HG03432 (cell line): ENCODE data around the gene TGFA.

ENCODE experiments used
- ATAC-seq: cut with Tn5 transposase; IDR thresholded peaks from one replicate; pipeline ENCODE4 v1.9.1; 2021; ENCODE audit warnings: mild to moderate bottlenecking, moderate library complexity; ENCODE audit not compliant: unreplicated experiment

The TGFA gene

GRCh38 chr2:70499253-70499652 is 54.4 kb downstream of the TGFA start:
- no peak for ATAC-seq

GRCh38 chr2:70498528-70498927 is 55.1 kb downstream of the TGFA start:
- no peak for ATAC-seq

- no peak for ATAC-seq
Measured at GRCh38 chr2:70498054-70498453, 55.6 kb downstream of the TGFA start.

- ATAC-seq: no peak
Measured at GRCh38 chr2:70496819-70497218, 56.8 kb downstream of the TGFA start.

GRCh38 chr2:70494293-70494886 is 59.2 kb downstream of the TGFA start:
- no peak for ATAC-seq

- no peak for ATAC-seq
Measured at GRCh38 chr2:70490381-70490780, 63.2 kb downstream of the TGFA start.

GRCh38 chr2:70489165-70489564 is 64.5 kb downstream of the TGFA start:
- no peak for ATAC-seq

- ATAC-seq: no peak
Measured at GRCh38 chr2:70484086-70484485, 69.5 kb downstream of the TGFA start.

- no peak for ATAC-seq
Measured at GRCh38 chr2:70482401-70482800, 71.2 kb downstream of the TGFA start.

- ATAC-seq: peak; percentile 53
Measured at GRCh38 chr2:70480468-70480867, 73.2 kb downstream of the TGFA start.

- ATAC-seq: no peak
Measured at GRCh38 chr2:70479816-70480215, 73.8 kb downstream of the TGFA start.

GRCh38 chr2:70477441-70477844 is 76.2 kb downstream of the TGFA start:
- no peak for ATAC-seq

- ATAC-seq: no peak
Measured at GRCh38 chr2:70475266-70475665, 78.4 kb downstream of the TGFA start.

- ATAC-seq: no peak
Measured at GRCh38 chr2:70474256-70474848, 79.3 kb downstream of the TGFA start.

GRCh38 chr2:70473101-70473722 is 80.4 kb downstream of the TGFA start:
- ATAC-seq: no peak

- ATAC-seq: no peak
Measured at GRCh38 chr2:70472221-70472890, 81.3 kb downstream of the TGFA start.

GRCh38 chr2:70471129-70471528 is 82.5 kb downstream of the TGFA start:
- no peak for ATAC-seq

GRCh38 chr2:70469961-70470360 is 83.7 kb downstream of the TGFA start:
- no peak for ATAC-seq

- ATAC-seq: no peak
Measured at GRCh38 chr2:70469435-70469834, 84.2 kb downstream of the TGFA start.

- no peak for ATAC-seq
Measured at GRCh38 chr2:70468878-70469277, 84.7 kb downstream of the TGFA start.

GRCh38 chr2:70467831-70468779 is 85.5 kb downstream of the TGFA start:
- no peak for ATAC-seq
